ENCODE data around the gene CCDC13.
A peak's percentile ranks its signal among the peaks of the same experiment; 100 is the strongest.

The CCDC13 gene

GRCh38 chr3:42735019-42735418 lies 38.0 kb downstream of the CCDC13 start:
- no peak for DNase-seq (ENCODE audit: low read depth)
- no peak for TF ChIP-seq CTCF (conservative IDR thresholded peaks at IDR 0.05; ENCODE audit: low read depth, low read length)
- no peak overlapping the region for H3K4me3 ChIP-seq (ENCODE audit: low read depth, low read length)

- no peak for DNase-seq (ENCODE audit: low read depth)
- no peak for TF ChIP-seq CTCF (conservative IDR thresholded peaks at IDR 0.05; ENCODE audit: low read depth, low read length)
- no peak overlapping the region for H3K4me3 ChIP-seq (ENCODE audit: low read depth, low read length)
Observed at GRCh38 chr3:42734263-42734860, 38.7 kb downstream of the CCDC13 start.

GRCh38 chr3:42733501-42734262 lies 39.4 kb downstream of the CCDC13 start:
- no peak overlapping the region for H3K4me3 ChIP-seq (ENCODE audit: low read depth, low read length)
- no peak for TF ChIP-seq CTCF (conservative IDR thresholded peaks at IDR 0.05; ENCODE audit: low read depth, low read length)
- DNase-seq (ENCODE audit: low read depth), result no peak

- DNase-seq (ENCODE audit: low read depth), result peak; percentile 24
- TF ChIP-seq CTCF (conservative IDR thresholded peaks at IDR 0.05; ENCODE audit: low read depth, low read length), result peak; percentile 45
- H3K4me3 ChIP-seq (ENCODE audit: low read depth, low read length), result no peak overlapping the region
Observed at GRCh38 chr3:42732829-42733459, 40.1 kb downstream of the CCDC13 start.

GRCh38 chr3:42732196-42732828 lies 40.7 kb downstream of the CCDC13 start:
- TF ChIP-seq CTCF (conservative IDR thresholded peaks at IDR 0.05; ENCODE audit: low read depth, low read length), result no peak
- H3K4me3 ChIP-seq (ENCODE audit: low read depth, low read length), result no peak overlapping the region
- no peak for DNase-seq (ENCODE audit: low read depth)

- TF ChIP-seq CTCF (conservative IDR thresholded peaks at IDR 0.05; ENCODE audit: low read depth, low read length), result no peak
- no peak overlapping the region for H3K4me3 ChIP-seq (ENCODE audit: low read depth, low read length)
- no peak for DNase-seq (ENCODE audit: low read depth)
Observed at GRCh38 chr3:42731476-42732195, 41.4 kb downstream of the CCDC13 start.
